T-helper 1 cell treated with Interleukin-12 subunit alpha and Interleukin-12 subunit beta and Interleukin-4 antibody, amounts not matched to agents 30 μg/mL and 1 μg/mL, for 36 hours (primary cell): ENCODE results near the gene CDSN.

Source experiments
- H3K27ac Mint-ChIP-seq: one replicate; pipeline ENCODE4 v1.8.0; 2021; ENCODE audit warnings: mild to moderate bottlenecking, mixed read lengths
- H3K27me3 Mint-ChIP-seq: one replicate; pipeline ENCODE4 v1.8.0; 2021; ENCODE audit warnings: low read depth, mixed read lengths
- H3K36me3 Mint-ChIP-seq: one replicate; pipeline ENCODE4 v1.8.0; 2021; ENCODE audit warnings: low read depth, mixed read lengths
- H3K4me1 Mint-ChIP-seq: one replicate; pipeline ENCODE4 v1.8.0; 2021; ENCODE audit warnings: low read depth, mixed read lengths
- H3K4me3 Mint-ChIP-seq: one replicate; pipeline ENCODE4 v1.8.0; 2021; ENCODE audit warnings: mild to moderate bottlenecking, moderate library complexity, mixed read lengths
- H3K9me3 Mint-ChIP-seq: one replicate; pipeline ENCODE4 v1.8.0; 2021; ENCODE audit warnings: mixed read lengths

CDSN gene

GRCh38 chr6:31091680-31092079 is 28.6 kb downstream of the CDSN start:
- no peak overlapping the region for H3K4me3 Mint-ChIP-seq
- H3K4me1 Mint-ChIP-seq: peaks cover 18% of the 10 kb centered on the region
- no peaks in the 10 kb centered on the region for H3K9me3 Mint-ChIP-seq
- peaks cover 11% of the 10 kb centered on the region for H3K27me3 Mint-ChIP-seq
- H3K27ac Mint-ChIP-seq: no peak overlapping the region
- H3K36me3 Mint-ChIP-seq: no peaks in the 10 kb centered on the region

GRCh38 chr6:31090973-31091364 is 29.3 kb downstream of the CDSN start:
- Mint-ChIP-seq H3K36me3 (no peaks in the 10 kb centered on the region), H3K4me1 (peaks cover 18% of the 10 kb centered on the region), H3K9me3 (no peaks in the 10 kb centered on the region), H3K4me3 (no peak overlapping the region), H3K27ac (no peak overlapping the region), H3K27me3 (peaks cover 12% of the 10 kb centered on the region)

- Mint-ChIP-seq H3K9me3 (no peaks in the 10 kb centered on the region), H3K27ac (no peak overlapping the region), H3K27me3 (peaks cover 12% of the 10 kb centered on the region), H3K36me3 (no peaks in the 10 kb centered on the region), H3K4me3 (no peak overlapping the region), H3K4me1 (peaks cover 18% of the 10 kb centered on the region)
Measured at GRCh38 chr6:31090275-31090972, 29.8 kb downstream of the CDSN start.

DNA sequence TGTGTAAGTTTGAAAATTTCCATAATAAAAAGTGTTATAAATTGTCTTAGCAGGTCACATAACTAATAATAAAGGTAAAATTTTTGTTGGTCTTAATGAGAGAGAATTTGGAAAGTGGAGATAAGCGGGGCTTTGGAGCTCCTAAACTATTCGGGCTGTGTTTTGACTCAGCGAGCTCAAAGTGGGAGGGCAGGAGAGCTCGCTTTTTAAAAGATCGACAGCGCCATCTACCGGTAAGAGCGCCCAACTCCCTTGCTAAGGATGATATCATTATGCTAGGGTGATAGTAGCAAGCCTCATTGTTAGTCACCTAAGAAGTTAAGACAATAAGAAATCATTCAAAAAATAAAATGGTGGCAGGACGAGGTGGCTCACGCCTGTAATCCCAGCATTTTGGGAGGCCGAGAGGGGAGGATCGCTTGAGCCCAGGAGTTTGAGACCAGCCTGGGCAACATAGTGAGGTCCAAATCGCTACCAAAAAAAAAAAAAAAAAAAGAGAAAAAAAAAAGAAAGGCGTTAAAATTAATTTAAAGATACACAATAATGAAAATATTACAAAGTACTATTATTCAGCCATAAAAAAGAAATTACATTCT is 32.7 kb downstream of the CDSN start:
- peaks cover 12% of the 10 kb centered on the region for H3K27me3 Mint-ChIP-seq
- no peak overlapping the region for H3K4me3 Mint-ChIP-seq
- no peaks in the 10 kb centered on the region for H3K9me3 Mint-ChIP-seq
- H3K36me3 Mint-ChIP-seq: no peaks in the 10 kb centered on the region
- peaks cover 7% of the 10 kb centered on the region for H3K4me1 Mint-ChIP-seq
- H3K27ac Mint-ChIP-seq: no peak overlapping the region

GRCh38 chr6:31086788-31087440 is 33.3 kb downstream of the CDSN start:
- peaks cover 12% of the 10 kb centered on the region for H3K27me3 Mint-ChIP-seq
- H3K27ac Mint-ChIP-seq: no peak overlapping the region
- no peak overlapping the region for H3K4me3 Mint-ChIP-seq
- no peaks in the 10 kb centered on the region for H3K9me3 Mint-ChIP-seq
- peaks cover 7% of the 10 kb centered on the region for H3K4me1 Mint-ChIP-seq
- H3K36me3 Mint-ChIP-seq: no peaks in the 10 kb centered on the region

GRCh38 chr6:31083742-31084354 is 36.4 kb downstream of the CDSN start:
- H3K27me3 Mint-ChIP-seq: peaks cover 18% of the 10 kb centered on the region
- H3K36me3 Mint-ChIP-seq: no peaks in the 10 kb centered on the region
- H3K9me3 Mint-ChIP-seq: no peaks in the 10 kb centered on the region
- H3K4me1 Mint-ChIP-seq: peaks cover 13% of the 10 kb centered on the region
- no peak overlapping the region for H3K4me3 Mint-ChIP-seq
- no peak overlapping the region for H3K27ac Mint-ChIP-seq

GRCh38 chr6:31081872-31082271 is 38.4 kb downstream of the CDSN start:
- H3K36me3 Mint-ChIP-seq: no peaks in the 10 kb centered on the region
- no peak overlapping the region for H3K27ac Mint-ChIP-seq
- peaks cover 9% of the 10 kb centered on the region for H3K27me3 Mint-ChIP-seq
- H3K4me1 Mint-ChIP-seq: peaks cover 7% of the 10 kb centered on the region
- H3K9me3 Mint-ChIP-seq: no peaks in the 10 kb centered on the region
- no peak overlapping the region for H3K4me3 Mint-ChIP-seq

- H3K4me3 Mint-ChIP-seq: peak overlapping the region; percentile 31
- H3K36me3 Mint-ChIP-seq: no peaks in the 10 kb centered on the region
- H3K9me3 Mint-ChIP-seq: no peaks in the 10 kb centered on the region
- no peak overlapping the region for H3K27ac Mint-ChIP-seq
- H3K4me1 Mint-ChIP-seq: peaks cover 7% of the 10 kb centered on the region
- H3K27me3 Mint-ChIP-seq: peaks cover 6% of the 10 kb centered on the region
Measured at GRCh38 chr6:31079656-31080261, 40.5 kb downstream of the CDSN start.

DNA sequence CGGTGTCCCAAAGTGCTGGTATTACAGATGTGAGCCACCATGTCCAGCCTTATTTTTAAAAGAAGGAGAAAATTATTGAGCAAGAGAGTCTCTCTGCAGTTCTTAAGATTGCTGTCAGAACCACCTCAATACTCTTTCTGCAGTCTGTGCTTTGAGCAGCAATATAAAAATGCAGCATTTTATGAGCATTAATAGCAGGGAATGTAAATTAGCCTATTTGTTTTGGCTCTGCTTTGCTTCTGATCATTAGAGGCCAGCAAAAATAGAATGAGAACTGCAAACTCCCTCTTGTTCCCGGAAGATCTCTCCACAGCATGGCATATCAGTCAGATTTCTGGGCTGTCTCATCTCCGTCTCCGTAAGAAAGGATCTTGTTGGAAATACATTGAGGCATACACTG is 43.6 kb downstream of the CDSN start:
- H3K4me3 Mint-ChIP-seq: no peak overlapping the region
- H3K27me3 Mint-ChIP-seq: peaks cover 6% of the 10 kb centered on the region
- H3K27ac Mint-ChIP-seq: no peak overlapping the region
- no peaks in the 10 kb centered on the region for H3K36me3 Mint-ChIP-seq
- no peaks in the 10 kb centered on the region for H3K9me3 Mint-ChIP-seq
- H3K4me1 Mint-ChIP-seq: peaks cover 7% of the 10 kb centered on the region

DNA sequence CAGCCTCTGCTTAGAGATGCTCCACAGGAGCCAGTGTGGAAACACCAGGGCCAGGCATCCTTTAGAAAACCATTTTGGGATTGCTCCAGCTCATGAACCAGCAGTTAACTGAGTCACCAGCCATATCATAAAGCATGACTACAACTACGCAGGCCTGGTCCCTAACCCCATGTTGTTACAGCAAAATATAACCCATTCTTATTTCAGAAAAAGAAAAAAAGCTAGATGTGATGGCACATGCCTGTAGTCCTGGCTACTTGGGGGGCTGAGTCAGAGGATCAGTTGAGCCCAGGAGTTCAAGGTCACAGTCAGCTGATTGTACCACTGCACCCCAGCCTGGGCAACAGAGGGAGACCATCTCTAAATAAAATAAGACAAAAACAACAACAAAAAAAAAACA is 44.7 kb downstream of the CDSN start:
- H3K4me1 Mint-ChIP-seq: peaks cover 7% of the 10 kb centered on the region
- H3K9me3 Mint-ChIP-seq: no peaks in the 10 kb centered on the region
- H3K27ac Mint-ChIP-seq: no peak overlapping the region
- H3K27me3 Mint-ChIP-seq: peaks cover 6% of the 10 kb centered on the region
- H3K4me3 Mint-ChIP-seq: no peak overlapping the region
- no peaks in the 10 kb centered on the region for H3K36me3 Mint-ChIP-seq

- Mint-ChIP-seq H3K4me1 (peaks cover 3% of the 10 kb centered on the region), H3K36me3 (no peaks in the 10 kb centered on the region), H3K4me3 (no peak overlapping the region), H3K9me3 (no peaks in the 10 kb centered on the region), H3K27me3 (no peaks in the 10 kb centered on the region), H3K27ac (no peak overlapping the region)
Measured at GRCh38 chr6:31074401-31074800, 45.8 kb downstream of the CDSN start.

DNA sequence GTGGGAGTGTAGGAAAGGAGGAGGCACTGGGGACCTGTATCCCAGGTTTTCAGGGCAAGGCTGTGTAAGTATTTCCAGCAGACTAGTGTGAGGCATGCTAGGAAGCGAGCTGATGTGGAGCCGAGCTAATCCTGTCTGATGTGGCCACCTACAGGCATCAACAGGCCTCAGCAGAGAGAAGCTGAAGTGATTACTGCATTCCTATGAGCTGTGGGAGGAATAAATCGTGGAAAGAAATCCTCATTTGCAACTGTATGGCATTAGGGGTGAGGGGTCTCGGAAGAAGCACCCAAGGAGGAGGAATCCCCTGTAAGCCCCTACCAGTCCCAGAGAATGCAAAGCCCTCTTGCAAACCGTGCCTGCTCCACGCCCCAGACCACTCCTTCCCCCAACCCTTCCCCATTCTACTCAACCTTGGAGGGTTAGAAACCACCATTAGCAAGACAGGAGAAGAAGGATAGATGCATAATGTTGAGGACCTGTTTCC is 49.5 kb downstream of the CDSN start:
- no peaks in the 10 kb centered on the region for H3K9me3 Mint-ChIP-seq
- H3K27me3 Mint-ChIP-seq: peaks cover 5% of the 10 kb centered on the region
- H3K27ac Mint-ChIP-seq: no peak overlapping the region
- no peaks in the 10 kb centered on the region for H3K36me3 Mint-ChIP-seq
- no peak overlapping the region for H3K4me3 Mint-ChIP-seq
- H3K4me1 Mint-ChIP-seq: no peaks in the 10 kb centered on the region

DNA sequence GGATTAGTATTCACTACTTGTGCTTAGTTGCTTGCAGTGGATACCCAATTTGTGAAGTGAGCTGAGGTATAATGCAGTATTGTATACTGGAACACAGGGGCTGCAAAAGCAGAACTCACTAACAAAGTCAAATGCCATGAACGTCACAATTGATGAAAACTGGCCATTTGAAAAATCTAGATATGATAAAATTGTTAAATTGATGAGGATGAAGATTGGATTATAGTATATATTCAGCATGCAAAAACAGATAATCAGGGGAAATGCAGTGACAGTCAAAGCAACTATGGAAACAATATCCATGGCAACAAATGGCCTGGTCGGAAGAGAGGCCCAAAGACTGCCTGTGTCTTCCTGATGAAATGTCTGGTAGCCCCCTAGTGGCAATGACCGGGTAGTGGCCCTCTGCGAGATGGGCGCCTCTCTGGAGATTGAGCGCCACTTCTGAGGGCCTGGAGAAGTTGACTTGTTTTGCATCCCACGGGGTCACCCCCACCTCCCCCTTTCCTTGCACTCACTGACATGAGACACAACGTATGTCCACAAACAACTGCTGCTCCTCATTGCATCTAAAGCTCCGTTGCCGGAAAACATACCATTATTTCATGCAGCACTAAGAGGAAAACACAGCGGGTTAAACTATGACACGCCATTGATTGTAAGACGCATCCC is 51.4 kb downstream of the CDSN start:
- Mint-ChIP-seq H3K27ac (no peak overlapping the region), H3K4me1 (no peaks in the 10 kb centered on the region), H3K27me3 (peaks cover 11% of the 10 kb centered on the region), H3K9me3 (no peaks in the 10 kb centered on the region), H3K36me3 (no peaks in the 10 kb centered on the region), H3K4me3 (no peak overlapping the region)
